Measurements from ENCODE around the gene RNASE8. TPM values are rescaled to one million over a fixed set of nuclear protein-coding genes. Genes with fewer than 3 reads are reported as not detected.

The RNASE8 gene
- total RNA-seq, 1 donor from 2014 or later = not detected

DNA sequence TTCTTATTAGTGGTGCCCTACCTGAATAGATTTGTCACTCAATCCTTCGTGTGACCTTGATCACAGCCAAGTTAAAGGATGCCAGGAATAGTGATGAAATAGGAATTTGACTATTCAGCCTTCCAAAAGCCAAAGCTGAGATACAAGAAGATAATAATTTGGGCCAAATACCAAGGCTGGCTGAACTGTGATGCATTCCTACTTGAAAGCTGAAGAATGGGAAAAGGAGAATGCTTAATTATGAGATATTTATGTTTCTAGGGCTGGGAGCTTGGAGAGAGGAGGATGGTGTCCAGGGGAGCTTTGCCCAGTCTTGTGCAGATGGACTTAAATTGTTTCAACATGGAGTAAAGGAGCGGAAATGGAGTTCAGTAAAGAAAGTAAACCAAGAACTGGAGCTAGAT, 10.2 kb upstream of the RNASE8 start:
- peaks cover 9% of the 10 kb centered on the region for H3K9me3 Mint-ChIP-seq (ENCODE audit: unreplicated experiment)
- peaks cover 2% of the 10 kb centered on the region for H3K36me3 Mint-ChIP-seq (ENCODE audit: low read depth, unreplicated experiment)
- no peaks in the 10 kb centered on the region for H3K9me3 ChIP-seq (ENCODE audit: insufficient read depth, low read depth, low read length)
- no peak overlapping the region for H3K4me3 ChIP-seq (ENCODE audit: insufficient read depth, low read depth, low read length)
- H3K27ac ChIP-seq (ENCODE audit: low read depth, low read length) = no peak overlapping the region
- H3K36me3 ChIP-seq (ENCODE audit: insufficient read depth, low read length) = no peaks in the 10 kb centered on the region
- peak; percentile 67 for DNase-seq (ENCODE audit: low read depth)
- H3K27me3 ChIP-seq (ENCODE audit: insufficient read depth, low read length) = peaks cover 10% of the 10 kb centered on the region
- TF ChIP-seq, protein P1, sequence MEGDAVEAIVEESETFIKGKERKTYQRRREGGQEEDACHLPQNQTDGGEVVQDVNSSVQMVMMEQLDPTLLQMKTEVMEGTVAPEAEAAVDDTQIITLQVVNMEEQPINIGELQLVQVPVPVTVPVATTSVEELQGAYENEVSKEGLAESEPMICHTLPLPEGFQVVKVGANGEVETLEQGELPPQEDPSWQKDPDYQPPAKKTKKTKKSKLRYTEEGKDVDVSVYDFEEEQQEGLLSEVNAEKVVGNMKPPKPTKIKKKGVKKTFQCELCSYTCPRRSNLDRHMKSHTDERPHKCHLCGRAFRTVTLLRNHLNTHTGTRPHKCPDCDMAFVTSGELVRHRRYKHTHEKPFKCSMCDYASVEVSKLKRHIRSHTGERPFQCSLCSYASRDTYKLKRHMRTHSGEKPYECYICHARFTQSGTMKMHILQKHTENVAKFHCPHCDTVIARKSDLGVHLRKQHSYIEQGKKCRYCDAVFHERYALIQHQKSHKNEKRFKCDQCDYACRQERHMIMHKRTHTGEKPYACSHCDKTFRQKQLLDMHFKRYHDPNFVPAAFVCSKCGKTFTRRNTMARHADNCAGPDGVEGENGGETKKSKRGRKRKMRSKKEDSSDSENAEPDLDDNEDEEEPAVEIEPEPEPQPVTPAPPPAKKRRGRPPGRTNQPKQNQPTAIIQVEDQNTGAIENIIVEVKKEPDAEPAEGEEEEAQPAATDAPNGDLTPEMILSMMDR (IDR thresholded peaks at IDR 0.05; ENCODE audit: insufficient read depth, low read depth, low read length) = no peak
- TF ChIP-seq EZH2 (IDR thresholded peaks at IDR 0.05; ENCODE audit: insufficient read depth, low read length) = no peak
- peaks cover 14% of the 10 kb centered on the region for H3K4me1 Mint-ChIP-seq (ENCODE audit: low read depth, unreplicated experiment)
- peaks cover 2% of the 10 kb centered on the region for H3K4me1 ChIP-seq (ENCODE audit: insufficient read depth, low read length)
- H3K79me2 ChIP-seq (ENCODE audit: insufficient read depth, low read length) = no peaks in the 10 kb centered on the region
- peak overlapping the region; percentile 22 for H3K27ac Mint-ChIP-seq (ENCODE audit: unreplicated experiment)
- no peak for FAIRE-seq
- no peak overlapping the region for H3K4me3 Mint-ChIP-seq (ENCODE audit: unreplicated experiment)
- H3K4me2 ChIP-seq (ENCODE audit: low read length) = no peak overlapping the region
- no peaks in the 10 kb centered on the region for H4K20me1 ChIP-seq (ENCODE audit: insufficient read depth, low read length)
- H3K9ac ChIP-seq (ENCODE audit: low read length) = no peak overlapping the region
- H3K27me3 Mint-ChIP-seq (ENCODE audit: low read depth, unreplicated experiment) = peaks cover 14% of the 10 kb centered on the region
- no peak overlapping the region for H2AFZ ChIP-seq (ENCODE audit: low read depth, low read length)

GRCh38 chr14:21048638-21049037, 9.0 kb upstream of the RNASE8 start:
- Mint-ChIP-seq H3K27ac (ENCODE audit: unreplicated experiment) (peak overlapping the region; percentile 12), H3K4me3 (ENCODE audit: unreplicated experiment) (no peak overlapping the region), H3K4me1 (ENCODE audit: low read depth, unreplicated experiment) (peaks cover 10% of the 10 kb centered on the region), H3K36me3 (ENCODE audit: low read depth, unreplicated experiment) (no peaks in the 10 kb centered on the region), H3K9me3 (ENCODE audit: unreplicated experiment) (peaks cover 7% of the 10 kb centered on the region), H3K27me3 (ENCODE audit: low read depth, unreplicated experiment) (peaks cover 6% of the 10 kb centered on the region)
- FAIRE-seq = no peak
- Histone ChIP-seq H3K27ac (ENCODE audit: low read depth, low read length) (no peak overlapping the region), H3K9ac (ENCODE audit: low read length) (no peak overlapping the region), H3K36me3 (ENCODE audit: insufficient read depth, low read length) (no peaks in the 10 kb centered on the region), H2AFZ (ENCODE audit: low read depth, low read length) (no peak overlapping the region), H3K79me2 (ENCODE audit: insufficient read depth, low read length) (no peaks in the 10 kb centered on the region), H3K4me1 (ENCODE audit: insufficient read depth, low read length) (peaks cover 2% of the 10 kb centered on the region), H4K20me1 (ENCODE audit: insufficient read depth, low read length) (no peaks in the 10 kb centered on the region), H3K27me3 (ENCODE audit: insufficient read depth, low read length) (peaks cover 10% of the 10 kb centered on the region), H3K4me2 (ENCODE audit: low read length) (peak overlapping the region; percentile 27), H3K9me3 (ENCODE audit: insufficient read depth, low read depth, low read length) (no peaks in the 10 kb centered on the region), H3K4me3 (ENCODE audit: insufficient read depth, low read depth, low read length) (no peak overlapping the region)
- no peak for TF ChIP-seq EZH2 (IDR thresholded peaks at IDR 0.05; ENCODE audit: insufficient read depth, low read length)
- TF ChIP-seq, protein P1 (IDR thresholded peaks at IDR 0.05; ENCODE audit: insufficient read depth, low read depth, low read length) = no peak
- peak; percentile 44 for DNase-seq (ENCODE audit: low read depth)

DNA sequence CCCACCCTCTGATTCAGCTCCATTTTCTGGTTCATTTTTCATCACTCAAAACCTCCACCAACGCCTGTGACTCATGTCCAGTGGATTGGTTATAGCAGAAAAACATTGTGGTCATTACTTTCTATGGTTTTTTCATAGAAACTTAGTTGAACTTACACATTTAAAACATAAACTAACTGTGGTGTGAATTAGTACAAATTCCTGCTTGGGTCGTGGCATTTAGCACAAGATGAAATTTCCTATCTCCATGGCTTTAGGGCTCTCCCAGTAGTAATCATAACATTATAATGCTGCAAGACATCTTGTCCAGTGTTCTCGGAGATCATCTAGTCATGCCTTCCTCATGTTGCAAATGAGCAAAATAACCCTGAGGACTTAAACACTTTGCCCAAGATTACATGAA, 8.3 kb upstream of the RNASE8 start:
- Histone ChIP-seq H3K9me3 (ENCODE audit: insufficient read depth, low read depth, low read length) (no peaks in the 10 kb centered on the region), H3K27me3 (ENCODE audit: insufficient read depth, low read length) (peaks cover 5% of the 10 kb centered on the region), H4K20me1 (ENCODE audit: insufficient read depth, low read length) (no peaks in the 10 kb centered on the region), H2AFZ (ENCODE audit: low read depth, low read length) (no peak overlapping the region), H3K4me2 (ENCODE audit: low read length) (peak overlapping the region; percentile 27), H3K4me3 (ENCODE audit: insufficient read depth, low read depth, low read length) (no peak overlapping the region), H3K27ac (ENCODE audit: low read depth, low read length) (no peak overlapping the region), H3K9ac (ENCODE audit: low read length) (no peak overlapping the region), H3K79me2 (ENCODE audit: insufficient read depth, low read length) (no peaks in the 10 kb centered on the region), H3K4me1 (ENCODE audit: insufficient read depth, low read length) (peaks cover 2% of the 10 kb centered on the region), H3K36me3 (ENCODE audit: insufficient read depth, low read length) (no peaks in the 10 kb centered on the region)
- FAIRE-seq (no peak), DNase-seq (ENCODE audit: low read depth) (peak; percentile 73)
- H3K36me3 Mint-ChIP-seq (ENCODE audit: low read depth, unreplicated experiment) = no peaks in the 10 kb centered on the region
- H3K27ac Mint-ChIP-seq (ENCODE audit: unreplicated experiment) = no peak overlapping the region
- no peak overlapping the region for H3K4me3 Mint-ChIP-seq (ENCODE audit: unreplicated experiment)
- H3K9me3 Mint-ChIP-seq (ENCODE audit: unreplicated experiment) = peaks cover 7% of the 10 kb centered on the region
- no peak for TF ChIP-seq EZH2 (IDR thresholded peaks at IDR 0.05; ENCODE audit: insufficient read depth, low read length)
- TF ChIP-seq, protein P1 (IDR thresholded peaks at IDR 0.05; ENCODE audit: insufficient read depth, low read depth, low read length) = no peak
- peaks cover 6% of the 10 kb centered on the region for H3K27me3 Mint-ChIP-seq (ENCODE audit: low read depth, unreplicated experiment)
- H3K4me1 Mint-ChIP-seq (ENCODE audit: low read depth, unreplicated experiment) = peaks cover 15% of the 10 kb centered on the region

All from astrocyte (in vitro differentiated cells and primary cell).